Brain microvascular endothelial cell (primary cell): ENCODE measurements around the gene SHROOM3.

Experiments used
- DNase-seq: peaks from one replicate; pipeline ENCODE4 v3.0.0-alpha.2; 2020
- H3K27ac ChIP-seq: fragments of 250-450 bp; sonication (Bioruptor Pico); 2 replicates; pipeline ENCODE4 v1.5.1; 2020; ENCODE audit warnings: mild to moderate bottlenecking, moderate library complexity
- H3K27me3 ChIP-seq: fragments of 250-450 bp; sonication (Bioruptor Pico); replicated peaks from 2 replicates; pipeline ENCODE4 v1.5.1; 2020; ENCODE audit warnings: mild to moderate bottlenecking
- H3K36me3 ChIP-seq: fragments of 250-450 bp; sonication (Bioruptor Pico); replicated peaks from 2 replicates; pipeline ENCODE4 v1.5.1; 2020; ENCODE audit warnings: mild to moderate bottlenecking
- H3K4me3 ChIP-seq: 2 replicates; pipeline ENCODE4 v1.5.1; 2011; ENCODE audit warnings: low read depth, mild to moderate bottlenecking, control low read depth, low read length, moderate library complexity
- in situ Hi-C: cut with HindIII; loops from 2 replicates; pipeline ENCODE4 v1.10.0; 2017; ENCODE audit warnings: low sequenced_read_pairs, low pct_ligation_motif_present
- TF ChIP-seq, protein P1 (sequence below): IDR thresholded peaks from 2 replicates; pipeline ENCODE4 v1.5.1; 2011; ENCODE audit warnings: low read depth, mild to moderate bottlenecking, moderate library complexity, low read length, control low read depth, inconsistent platforms; ENCODE audit errors: missing control alignments

Gene SHROOM3

DNA sequence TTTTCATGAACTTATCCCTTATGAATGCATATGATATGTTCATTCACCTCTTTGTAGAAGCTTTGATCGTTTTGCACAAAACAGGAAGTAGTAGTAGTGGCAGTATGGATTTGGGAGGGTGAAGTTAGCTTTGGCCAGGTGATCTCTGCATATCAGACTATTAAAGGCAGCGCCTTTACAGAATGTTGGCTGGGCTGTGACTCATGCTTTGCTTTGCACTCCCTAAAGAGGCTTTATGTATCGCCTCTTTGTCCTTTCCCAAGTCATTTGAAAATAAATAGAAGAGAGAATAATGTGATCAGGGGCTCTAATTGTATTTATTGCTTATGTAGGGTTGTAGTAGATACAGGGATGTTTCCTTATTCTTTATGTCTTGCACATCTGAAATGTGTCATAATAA lies 50.4 kb downstream of the SHROOM3 start:
- in situ Hi-C loops, result no loop called here
- Histone ChIP-seq H3K4me3 (no peak overlapping the region), H3K27me3 (no peaks in the 10 kb centered on the region), H3K27ac (no peak overlapping the region), H3K36me3 (no peaks in the 10 kb centered on the region)
- DNase-seq, result no peak
- TF ChIP-seq, protein P1, sequence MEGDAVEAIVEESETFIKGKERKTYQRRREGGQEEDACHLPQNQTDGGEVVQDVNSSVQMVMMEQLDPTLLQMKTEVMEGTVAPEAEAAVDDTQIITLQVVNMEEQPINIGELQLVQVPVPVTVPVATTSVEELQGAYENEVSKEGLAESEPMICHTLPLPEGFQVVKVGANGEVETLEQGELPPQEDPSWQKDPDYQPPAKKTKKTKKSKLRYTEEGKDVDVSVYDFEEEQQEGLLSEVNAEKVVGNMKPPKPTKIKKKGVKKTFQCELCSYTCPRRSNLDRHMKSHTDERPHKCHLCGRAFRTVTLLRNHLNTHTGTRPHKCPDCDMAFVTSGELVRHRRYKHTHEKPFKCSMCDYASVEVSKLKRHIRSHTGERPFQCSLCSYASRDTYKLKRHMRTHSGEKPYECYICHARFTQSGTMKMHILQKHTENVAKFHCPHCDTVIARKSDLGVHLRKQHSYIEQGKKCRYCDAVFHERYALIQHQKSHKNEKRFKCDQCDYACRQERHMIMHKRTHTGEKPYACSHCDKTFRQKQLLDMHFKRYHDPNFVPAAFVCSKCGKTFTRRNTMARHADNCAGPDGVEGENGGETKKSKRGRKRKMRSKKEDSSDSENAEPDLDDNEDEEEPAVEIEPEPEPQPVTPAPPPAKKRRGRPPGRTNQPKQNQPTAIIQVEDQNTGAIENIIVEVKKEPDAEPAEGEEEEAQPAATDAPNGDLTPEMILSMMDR, result no peak

DNA sequence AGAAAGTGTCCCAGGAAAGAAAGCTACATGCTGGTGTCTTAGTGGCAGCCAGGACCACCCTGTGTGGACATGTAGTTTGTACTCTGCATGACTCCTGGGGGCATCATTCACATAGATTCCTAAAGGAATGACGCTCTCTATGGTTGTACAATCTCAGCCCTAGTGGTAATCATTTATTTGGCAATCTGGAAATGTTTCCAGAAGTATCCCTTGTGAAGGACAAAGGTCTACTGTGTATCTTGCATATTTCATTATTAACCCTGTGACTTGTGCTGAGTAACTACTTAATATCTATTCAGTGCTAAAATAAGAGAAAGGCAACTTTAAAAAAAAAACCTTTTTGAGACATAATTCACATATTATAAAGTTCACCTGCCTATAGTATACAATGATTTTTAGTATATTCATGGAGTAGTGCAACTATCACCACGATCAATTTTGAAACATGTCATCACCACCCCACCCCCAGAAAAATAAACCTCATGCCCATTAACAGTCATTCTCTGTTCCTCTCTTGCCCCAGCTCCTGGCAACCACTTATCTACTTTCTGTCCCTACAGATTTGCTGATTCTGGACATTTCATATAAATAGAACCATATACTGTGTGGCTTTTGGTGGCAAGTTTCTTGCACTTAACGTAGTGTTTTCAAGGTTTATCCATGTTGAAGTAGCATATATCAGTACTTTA lies 51.7 kb downstream of the SHROOM3 start:
- H3K27me3 ChIP-seq, result no peaks in the 10 kb centered on the region
- H3K36me3 ChIP-seq, result no peaks in the 10 kb centered on the region
- in situ Hi-C loops, result no loop called here
- no peak overlapping the region for H3K4me3 ChIP-seq
- TF ChIP-seq, protein P1, result no peak
- DNase-seq, result no peak
- no peak overlapping the region for H3K27ac ChIP-seq

GRCh38 chr4:76487621-76488020 lies 52.6 kb downstream of the SHROOM3 start:
- TF ChIP-seq, protein P1, result no peak
- H3K4me3 ChIP-seq, result no peak overlapping the region
- no peak overlapping the region for H3K27ac ChIP-seq
- no peak for DNase-seq
- no peaks in the 10 kb centered on the region for H3K27me3 ChIP-seq
- in situ Hi-C loops, result no loop called here
- no peaks in the 10 kb centered on the region for H3K36me3 ChIP-seq

GRCh38 chr4:76488455-76488854 lies 53.4 kb downstream of the SHROOM3 start:
- TF ChIP-seq, protein P1, result no peak
- Histone ChIP-seq H3K27me3 (no peaks in the 10 kb centered on the region), H3K4me3 (no peak overlapping the region), H3K36me3 (no peaks in the 10 kb centered on the region), H3K27ac (no peak overlapping the region)
- in situ Hi-C loops, result no loop called here
- DNase-seq, result no peak

GRCh38 chr4:76488888-76489685 lies 54.1 kb downstream of the SHROOM3 start:
- Histone ChIP-seq H3K36me3 (no peaks in the 10 kb centered on the region), H3K27ac (no peak overlapping the region), H3K4me3 (no peak overlapping the region), H3K27me3 (no peaks in the 10 kb centered on the region)
- TF ChIP-seq, protein P1, result no peak
- no peak for DNase-seq
- in situ Hi-C loops, result no loop called here
